Osteocyte (in vitro differentiated cells): Measurements from ENCODE around the gene ITPR2. TPM values are rescaled to one million over a fixed set of nuclear protein-coding genes. Genes with fewer than 3 reads are reported as not detected.

Experiments
- DNase-seq: peaks from one replicate; pipeline ENCODE4 v3.0.0; 2021; ENCODE audit warnings: mixed read lengths; ENCODE audit not compliant: unreplicated experiment; ENCODE audit errors: extremely low spot score
- H3K27ac Mint-ChIP-seq: one replicate; pipeline ENCODE4 v1.8.0; 2021; ENCODE audit warnings: mild to moderate bottlenecking, mixed read lengths; ENCODE audit not compliant: unreplicated experiment
- H3K27me3 Mint-ChIP-seq: one replicate; pipeline ENCODE4 v1.8.0; 2021; ENCODE audit warnings: mixed read lengths; ENCODE audit not compliant: unreplicated experiment
- H3K36me3 Mint-ChIP-seq: one replicate; pipeline ENCODE4 v1.8.0; 2021; ENCODE audit warnings: mixed read lengths; ENCODE audit not compliant: unreplicated experiment
- H3K4me1 Mint-ChIP-seq: one replicate; pipeline ENCODE4 v1.8.0; 2021; ENCODE audit warnings: mixed read lengths; ENCODE audit not compliant: unreplicated experiment
- H3K4me3 Mint-ChIP-seq: one replicate; pipeline ENCODE4 v1.8.0; 2021; ENCODE audit warnings: mild to moderate bottlenecking, moderate library complexity, mixed read lengths; ENCODE audit not compliant: unreplicated experiment
- H3K9me3 Mint-ChIP-seq: one replicate; pipeline ENCODE4 v1.8.0; 2021; ENCODE audit warnings: mixed read lengths; ENCODE audit not compliant: unreplicated experiment
- CTCF ChIP-seq: fragments of 200-600 bp; sonication (generic); IDR thresholded peaks from 2 replicates; pipeline ENCODE4 v1.5.0; 2021; ENCODE audit warnings: antibody characterized with exemption, mild to moderate bottlenecking, moderate library complexity
- total RNA-seq: library from RNA; stranded (reverse); gene quantifications from 2 replicates; pipeline ENCODE4 v1.2.1, GENCODE V29; 2021

ITPR2 gene
- total RNA-seq, 1 donor from 2014 or later: 22.1 TPM

- Mint-ChIP-seq H3K4me3 (no peak overlapping the region), H3K27ac (no peak overlapping the region), H3K4me1 (peaks cover 12% of the 10 kb centered on the region), H3K9me3 (no peaks in the 10 kb centered on the region), H3K36me3 (no peaks in the 10 kb centered on the region), H3K27me3 (no peaks in the 10 kb centered on the region)
- no peak for DNase-seq
- TF ChIP-seq CTCF: no peak
Measured at GRCh38 chr12:26821212-26821701, 11.7 kb downstream of the ITPR2 start.

- no peaks in the 10 kb centered on the region for H3K36me3 Mint-ChIP-seq
- H3K27me3 Mint-ChIP-seq: no peaks in the 10 kb centered on the region
- peaks cover 12% of the 10 kb centered on the region for H3K4me1 Mint-ChIP-seq
- no peak for TF ChIP-seq CTCF
- H3K9me3 Mint-ChIP-seq: no peaks in the 10 kb centered on the region
- H3K4me3 Mint-ChIP-seq: no peak overlapping the region
- DNase-seq: no peak
- H3K27ac Mint-ChIP-seq: no peak overlapping the region
Measured at GRCh38 chr12:26818636-26819035, 14.4 kb downstream of the ITPR2 start.

- Mint-ChIP-seq H3K27me3 (no peaks in the 10 kb centered on the region), H3K27ac (no peak overlapping the region), H3K36me3 (no peaks in the 10 kb centered on the region), H3K4me3 (no peak overlapping the region), H3K9me3 (no peaks in the 10 kb centered on the region), H3K4me1 (peaks cover 12% of the 10 kb centered on the region)
- TF ChIP-seq CTCF: no peak
- DNase-seq: no peak
Measured at GRCh38 chr12:26818201-26818600, 14.8 kb downstream of the ITPR2 start.

- H3K36me3 Mint-ChIP-seq: no peaks in the 10 kb centered on the region
- no peak for TF ChIP-seq CTCF
- no peaks in the 10 kb centered on the region for H3K9me3 Mint-ChIP-seq
- H3K27ac Mint-ChIP-seq: no peak overlapping the region
- no peaks in the 10 kb centered on the region for H3K27me3 Mint-ChIP-seq
- peaks cover 10% of the 10 kb centered on the region for H3K4me1 Mint-ChIP-seq
- no peak for DNase-seq
- no peak overlapping the region for H3K4me3 Mint-ChIP-seq
Measured at GRCh38 chr12:26817183-26817591, 15.8 kb downstream of the ITPR2 start.

GRCh38 chr12:26813812-26814211 lies 19.2 kb downstream of the ITPR2 start:
- Mint-ChIP-seq H3K36me3 (no peaks in the 10 kb centered on the region), H3K4me3 (no peak overlapping the region), H3K9me3 (no peaks in the 10 kb centered on the region), H3K4me1 (peaks cover 21% of the 10 kb centered on the region), H3K27me3 (no peaks in the 10 kb centered on the region), H3K27ac (no peak overlapping the region)
- TF ChIP-seq CTCF: no peak
- no peak for DNase-seq
